GM12891 (cell line): ENCODE measurements around the gene TAF11.

Experiments used
- PAX5 ChIP-seq: IDR thresholded peaks from 2 replicates; pipeline ENCODE4 v1.6.1; 2011; ENCODE audit warnings: low read length, moderate library complexity, mild to moderate bottlenecking; ENCODE audit not compliant: insufficient read depth, severe bottlenecking
- POLR2A ChIP-seq: IDR thresholded peaks from 2 replicates; pipeline ENCODE4 v1.6.1; 2011; ENCODE audit warnings: low read depth, low read length, control low read depth
- POLR2AphosphoS5 ChIP-seq: IDR thresholded peaks from 2 replicates; pipeline ENCODE4 v1.6.1; 2011; ENCODE audit warnings: low read depth, low read length, control low read depth
- POU2F2 ChIP-seq: IDR thresholded peaks from 2 replicates; pipeline ENCODE4 v1.6.1; 2011; ENCODE audit warnings: low read depth, mild to moderate bottlenecking, control low read depth, low read length, moderate library complexity
- SPI1 ChIP-seq: IDR thresholded peaks from 2 replicates; pipeline ENCODE4 v1.6.1; 2011; ENCODE audit warnings: low read depth, low read length, control low read depth
- TAF1 ChIP-seq: IDR thresholded peaks from 2 replicates; pipeline ENCODE4 v1.6.1; 2011; ENCODE audit warnings: low read depth, low read length, control low read depth

DNA sequence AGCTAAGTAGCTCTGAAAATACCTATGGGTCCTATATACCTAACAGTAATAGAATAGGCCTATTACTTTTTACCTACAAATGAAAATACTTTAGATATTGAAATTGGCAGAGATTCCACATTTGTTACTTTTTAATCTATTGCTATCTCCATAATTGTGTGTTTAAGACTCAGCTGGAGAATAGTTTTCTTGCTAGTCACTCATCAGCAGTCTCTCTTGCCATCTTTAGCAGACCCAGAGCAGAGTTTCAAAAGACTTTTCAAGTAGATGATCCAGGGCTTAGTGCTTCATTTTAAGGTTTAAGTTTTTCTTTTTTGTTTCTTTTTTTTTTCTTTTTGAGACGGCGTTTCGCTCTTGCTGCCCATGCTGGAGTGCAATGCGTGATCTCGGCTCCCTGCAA is 14.1 kb upstream of the TAF11 start:
- TF ChIP-seq POLR2A (no peak), POLR2AphosphoS5 (no peak), TAF1 (no peak), SPI1 (no peak), PAX5 (no peak), POU2F2 (no peak)
